ENCODE data around the gene ACVR1B.

The ACVR1B gene

GRCh38 chr12:51944608-51945233, 6.8 kb upstream of the ACVR1B start:
- DNase-seq (ENCODE audit: low spot score): no peak

- DNase-seq (ENCODE audit: low spot score): no peak
Measured at GRCh38 chr12:51947246-51947996, 4.1 kb upstream of the ACVR1B start.

DNA sequence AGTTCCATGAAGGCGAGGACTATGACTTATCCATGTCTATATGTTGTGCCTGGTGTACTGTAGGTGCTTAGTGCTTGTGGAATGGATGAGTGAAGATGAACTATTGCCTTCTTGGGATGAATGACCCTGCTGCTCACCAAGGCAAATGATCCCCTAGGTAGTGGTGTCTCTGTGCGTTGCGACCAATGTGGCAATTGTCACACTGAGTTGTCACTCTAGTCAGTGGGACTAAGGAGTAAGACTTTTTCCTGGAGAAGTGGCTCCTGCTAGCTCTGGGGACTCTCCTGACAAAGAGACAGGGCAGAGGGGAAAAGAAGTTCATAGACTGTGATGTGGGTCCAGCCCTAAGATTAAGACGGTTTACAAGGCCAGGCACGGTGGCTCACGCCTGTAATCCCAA, 3.4 kb upstream of the ACVR1B start:
- no peak for DNase-seq (ENCODE audit: low spot score)

DNA sequence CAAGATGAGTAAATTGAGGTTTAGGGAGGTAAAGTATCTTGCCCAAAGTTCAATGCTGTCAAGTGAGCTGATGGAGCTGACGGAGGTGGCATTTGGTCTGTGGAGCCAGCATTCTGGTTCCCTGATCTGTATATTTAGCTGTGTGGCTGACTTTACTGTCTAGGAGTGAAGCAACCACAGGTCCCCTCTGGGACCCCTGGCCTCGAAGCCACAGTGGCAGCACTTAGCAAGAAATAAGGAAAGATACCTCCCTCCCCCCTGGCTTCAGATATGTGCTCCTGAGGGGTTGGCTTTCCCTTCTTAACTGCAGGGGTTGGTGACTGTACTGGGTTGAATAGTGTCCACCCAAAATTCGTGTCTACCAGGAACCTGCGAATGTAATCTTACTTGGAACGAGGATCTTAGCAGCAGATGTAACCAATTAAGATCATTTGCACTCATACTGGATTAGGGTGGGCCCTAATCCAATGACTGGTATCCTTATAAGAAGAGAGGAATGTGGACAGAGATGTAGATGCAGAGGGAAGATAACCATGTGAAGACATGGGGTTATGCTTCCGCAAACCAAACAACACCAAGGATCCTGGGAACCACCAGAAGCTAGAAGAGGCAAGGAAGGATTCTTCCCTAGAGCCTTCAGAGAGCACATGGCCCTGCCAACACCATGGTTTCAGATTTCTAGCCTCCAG, 2.0 kb upstream of the ACVR1B start:
- no peak for DNase-seq (ENCODE audit: low spot score)

- no peak for DNase-seq (ENCODE audit: low spot score)
Measured at GRCh38 chr12:51950682-51951198, 759 bp upstream of the ACVR1B start.

GRCh38 chr12:51951843-51952722, 584 bp downstream of the ACVR1B start:
- peak; percentile 41 for DNase-seq (ENCODE audit: low spot score)

DNA sequence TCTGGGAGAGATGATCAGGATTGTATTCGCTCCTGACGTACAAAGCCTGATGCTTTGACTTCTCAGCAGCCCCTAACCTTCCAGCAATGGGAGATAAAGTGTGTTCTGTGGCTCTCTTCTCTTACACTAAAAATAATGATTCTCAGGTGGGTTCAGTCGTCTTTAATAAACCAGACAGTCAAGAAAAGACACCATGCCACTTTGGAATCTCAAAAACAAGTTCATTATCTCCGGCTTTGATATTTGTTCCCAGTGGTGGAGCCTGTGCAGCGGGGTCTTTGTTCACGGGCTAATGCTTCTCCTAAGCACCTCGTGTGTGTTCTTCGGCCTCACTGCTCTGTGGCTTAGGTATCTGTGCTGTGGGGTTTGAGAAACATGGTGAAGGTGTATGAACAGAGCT, 1.6 kb downstream of the ACVR1B start:
- DNase-seq (ENCODE audit: low spot score): no peak

DNA sequence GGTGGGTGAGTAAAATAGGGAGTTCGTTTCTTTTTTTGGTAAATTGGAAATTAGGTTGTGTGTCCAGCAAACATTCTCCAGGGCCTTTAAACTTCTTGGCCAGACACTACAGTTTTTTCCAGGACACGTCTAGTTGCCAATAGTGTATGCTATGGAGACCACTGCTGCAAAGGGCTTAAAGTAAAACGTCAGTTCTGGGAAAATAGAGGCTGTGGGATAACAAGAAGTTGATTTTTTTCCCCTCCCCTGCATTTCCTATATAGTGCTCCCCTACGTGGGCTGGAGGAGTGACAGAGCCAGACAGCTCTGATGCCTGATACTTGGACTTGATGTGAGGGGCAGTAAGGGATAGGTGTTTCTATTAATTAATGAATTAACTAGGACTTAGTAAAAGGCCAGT, 2.4 kb downstream of the ACVR1B start:
- DNase-seq (ENCODE audit: low spot score): no peak

DNA sequence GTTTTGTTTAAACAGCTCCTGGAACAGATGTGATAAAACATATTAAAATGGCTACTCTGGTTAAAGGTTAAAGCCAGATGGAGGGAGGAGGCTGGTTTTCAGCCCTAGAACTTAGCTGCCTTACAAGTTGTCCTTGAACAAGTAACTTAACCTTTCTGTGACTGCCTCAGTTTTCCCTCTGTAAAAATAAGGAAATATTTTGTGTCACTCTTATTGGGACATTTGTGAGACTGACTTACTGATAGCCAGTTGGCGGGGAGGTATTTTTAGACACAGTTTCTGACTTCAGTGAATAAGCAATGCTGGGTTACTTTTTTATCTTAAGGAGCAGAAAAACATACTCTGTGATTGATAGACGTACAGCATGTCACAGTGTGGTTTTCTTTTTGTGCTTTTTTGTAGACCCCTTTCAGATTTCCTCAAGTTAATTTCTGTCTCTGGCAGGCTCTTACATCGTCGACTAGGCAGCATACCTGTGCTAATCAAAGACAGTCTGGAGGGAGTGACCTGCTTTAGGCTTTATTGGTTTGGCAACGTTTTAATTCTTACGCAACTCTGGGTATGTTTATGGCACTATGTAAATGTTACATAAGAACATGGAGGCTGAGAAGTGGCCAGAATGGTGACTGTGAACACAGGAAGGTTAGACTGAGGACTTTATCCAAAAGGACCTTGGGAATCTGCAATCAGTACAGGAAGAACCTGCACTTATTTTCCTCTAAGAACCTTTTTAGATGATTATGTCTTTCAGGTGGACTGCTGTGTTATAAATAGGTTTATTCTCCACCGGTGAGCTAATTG, 3.3 kb downstream of the ACVR1B start:
- DNase-seq (ENCODE audit: low spot score): no peak

- no peak for DNase-seq (ENCODE audit: low spot score)
Measured at GRCh38 chr12:51955702-51956101, 4.2 kb downstream of the ACVR1B start.

DNA sequence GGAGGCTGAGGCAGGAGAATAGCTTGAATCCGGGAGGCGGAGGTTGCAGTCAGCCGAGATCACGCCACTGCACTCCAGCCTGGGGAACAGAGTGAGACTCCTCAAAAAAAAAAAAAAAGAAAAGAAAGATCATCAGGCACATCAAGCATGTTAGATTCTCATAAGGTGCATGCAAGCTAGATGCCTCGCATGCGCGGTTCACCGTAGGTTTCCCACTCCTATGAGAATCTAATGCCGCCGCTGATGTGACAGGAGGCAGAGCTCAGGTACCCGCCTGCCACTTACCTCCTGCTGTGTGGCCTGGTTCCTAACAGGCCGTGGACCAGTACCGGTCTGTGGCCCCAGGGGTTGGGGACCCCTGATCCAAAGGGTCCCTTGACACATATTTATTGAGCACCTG, 7.0 kb downstream of the ACVR1B start:
- no peak for DNase-seq (ENCODE audit: low spot score)

DNA sequence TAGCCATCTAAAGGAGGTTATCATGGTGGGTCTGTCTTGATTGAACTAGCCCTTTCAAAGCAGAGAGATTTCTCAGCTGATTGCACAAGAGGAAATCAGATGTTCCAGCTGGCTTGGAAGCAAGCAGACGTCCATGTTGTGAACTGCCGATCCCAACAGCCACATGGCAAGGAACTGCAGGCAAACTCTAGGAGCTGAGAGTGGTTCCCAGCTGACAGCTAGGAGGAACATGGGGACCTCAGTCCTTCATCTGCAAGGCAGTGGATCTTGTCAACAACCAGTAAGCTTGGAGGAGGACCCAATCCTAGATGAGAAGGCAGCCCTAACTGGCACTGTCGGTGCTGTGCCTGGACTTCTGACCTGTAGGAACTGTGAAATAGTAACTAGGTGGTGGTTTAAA, 7.7 kb downstream of the ACVR1B start:
- DNase-seq (ENCODE audit: low spot score): no peak

DNA sequence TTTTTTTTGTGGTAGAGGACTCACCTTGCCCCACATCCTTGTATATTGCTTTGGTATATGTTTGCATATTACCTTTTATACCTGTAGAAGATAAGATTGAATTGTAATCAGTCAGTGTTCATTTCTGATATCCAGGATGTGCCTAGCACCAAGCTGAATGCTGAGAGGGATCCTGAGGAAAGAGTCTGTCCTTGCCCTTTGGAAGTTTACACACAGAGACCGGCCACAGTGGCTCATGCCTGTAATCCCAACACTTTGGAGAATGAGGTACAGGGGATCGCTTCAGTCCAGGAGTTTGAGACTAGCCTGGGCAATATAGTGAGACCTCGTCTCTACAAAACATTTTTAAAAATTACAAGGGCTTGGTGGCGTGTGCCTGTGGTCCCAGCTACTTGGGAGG, 8.4 kb downstream of the ACVR1B start:
- DNase-seq (ENCODE audit: low spot score): no peak

DNA sequence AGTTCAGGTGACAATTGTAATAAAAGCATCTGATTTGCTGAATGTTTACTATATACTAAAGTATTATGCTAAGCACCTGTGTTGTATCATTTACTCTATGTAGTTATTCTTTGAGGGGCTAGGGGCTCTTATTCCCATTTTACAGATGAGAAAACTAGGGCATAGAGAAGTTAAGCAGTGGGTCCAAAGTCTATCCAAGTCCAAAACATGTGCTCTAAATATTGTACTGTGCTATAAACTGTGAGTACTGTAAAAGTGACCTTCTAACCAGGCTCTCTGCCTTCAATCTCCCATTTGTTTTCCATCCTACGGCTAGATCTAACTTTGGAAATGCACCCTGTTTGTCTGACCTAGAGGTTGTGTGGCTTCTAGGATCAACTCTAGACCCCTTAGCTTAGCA, 9.0 kb downstream of the ACVR1B start:
- no peak for DNase-seq (ENCODE audit: low spot score)

DNA sequence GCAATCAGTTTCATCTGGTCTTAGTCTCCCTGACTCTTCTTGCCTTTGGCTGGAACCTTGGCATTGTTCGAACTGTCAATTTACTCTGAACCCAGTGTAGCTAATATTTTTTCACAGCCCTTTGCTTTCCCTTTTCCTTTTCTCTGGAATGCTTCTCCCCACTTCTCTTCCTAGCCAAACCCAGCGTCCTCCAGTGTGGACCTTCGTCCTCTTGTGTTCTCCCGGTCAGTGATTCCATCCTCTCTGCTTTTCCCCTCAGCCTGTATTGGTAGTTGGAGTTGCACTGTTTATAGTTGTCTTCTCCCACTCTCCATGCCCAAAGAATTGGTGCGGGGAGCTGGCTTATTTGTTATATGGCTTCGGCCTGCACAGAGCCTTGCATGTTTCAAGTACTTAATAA, 9.4 kb downstream of the ACVR1B start:
- DNase-seq (ENCODE audit: low spot score): no peak

DNA sequence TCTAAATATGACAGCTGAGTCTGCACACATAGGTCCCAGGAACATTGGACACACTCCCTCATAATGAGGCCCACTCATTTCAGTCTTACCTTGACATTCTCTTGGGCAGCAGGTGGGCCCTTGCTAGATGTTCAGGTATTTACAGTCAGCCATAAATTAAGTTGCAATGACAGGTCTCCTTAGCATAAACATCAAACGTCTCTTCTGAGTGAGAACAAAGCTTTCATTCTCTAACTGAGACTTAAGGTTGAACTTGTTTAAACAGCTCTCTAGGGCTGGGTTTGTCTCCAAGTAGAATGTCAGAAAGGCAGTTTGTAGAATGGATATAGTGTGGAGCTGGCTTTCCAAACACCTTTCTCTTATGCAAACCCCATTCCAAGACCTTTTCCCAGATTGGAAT, 10.3 kb downstream of the ACVR1B start:
- no peak for DNase-seq (ENCODE audit: low spot score)

DNA sequence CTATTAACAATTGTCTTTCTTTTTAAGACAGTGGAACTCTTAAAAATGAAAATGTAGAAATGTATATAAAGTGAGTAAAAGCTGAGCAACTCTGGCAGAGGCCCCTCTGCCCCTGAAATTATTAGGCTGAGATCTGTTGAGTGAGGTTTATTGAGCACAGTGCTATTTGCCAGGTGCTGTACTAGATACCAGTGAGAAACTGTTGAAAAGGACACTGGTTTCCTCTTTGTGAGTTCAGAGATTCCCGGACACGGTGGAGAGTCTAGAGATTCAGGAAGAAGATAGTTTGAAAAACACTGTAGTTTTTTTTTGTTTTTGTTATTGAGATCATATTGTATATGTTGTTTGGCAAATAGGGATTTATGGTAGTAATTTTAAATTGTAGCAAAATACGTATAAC, 11.2 kb downstream of the ACVR1B start:
- no peak for DNase-seq (ENCODE audit: low spot score)

GRCh38 chr12:51963477-51963876, 12.0 kb downstream of the ACVR1B start:
- DNase-seq (ENCODE audit: low spot score): no peak

- no peak for DNase-seq (ENCODE audit: low spot score)
Measured at GRCh38 chr12:51969643-51970042, 18.1 kb downstream of the ACVR1B start.

GRCh38 chr12:51970904-51971646, 19.6 kb downstream of the ACVR1B start:
- DNase-seq (ENCODE audit: low spot score): peak; percentile 67
